HG03095 (cell line): ENCODE data around the gene KDM7A.
A peak's percentile ranks its signal among the peaks of the same experiment; 100 is the strongest.

Experiments used
- ATAC-seq: cut with Tn5 transposase; IDR thresholded peaks from one replicate; pipeline ENCODE4 v1.9.1; 2021; ENCODE audit warnings: moderate library complexity; ENCODE audit not compliant: unreplicated experiment

Gene KDM7A

DNA sequence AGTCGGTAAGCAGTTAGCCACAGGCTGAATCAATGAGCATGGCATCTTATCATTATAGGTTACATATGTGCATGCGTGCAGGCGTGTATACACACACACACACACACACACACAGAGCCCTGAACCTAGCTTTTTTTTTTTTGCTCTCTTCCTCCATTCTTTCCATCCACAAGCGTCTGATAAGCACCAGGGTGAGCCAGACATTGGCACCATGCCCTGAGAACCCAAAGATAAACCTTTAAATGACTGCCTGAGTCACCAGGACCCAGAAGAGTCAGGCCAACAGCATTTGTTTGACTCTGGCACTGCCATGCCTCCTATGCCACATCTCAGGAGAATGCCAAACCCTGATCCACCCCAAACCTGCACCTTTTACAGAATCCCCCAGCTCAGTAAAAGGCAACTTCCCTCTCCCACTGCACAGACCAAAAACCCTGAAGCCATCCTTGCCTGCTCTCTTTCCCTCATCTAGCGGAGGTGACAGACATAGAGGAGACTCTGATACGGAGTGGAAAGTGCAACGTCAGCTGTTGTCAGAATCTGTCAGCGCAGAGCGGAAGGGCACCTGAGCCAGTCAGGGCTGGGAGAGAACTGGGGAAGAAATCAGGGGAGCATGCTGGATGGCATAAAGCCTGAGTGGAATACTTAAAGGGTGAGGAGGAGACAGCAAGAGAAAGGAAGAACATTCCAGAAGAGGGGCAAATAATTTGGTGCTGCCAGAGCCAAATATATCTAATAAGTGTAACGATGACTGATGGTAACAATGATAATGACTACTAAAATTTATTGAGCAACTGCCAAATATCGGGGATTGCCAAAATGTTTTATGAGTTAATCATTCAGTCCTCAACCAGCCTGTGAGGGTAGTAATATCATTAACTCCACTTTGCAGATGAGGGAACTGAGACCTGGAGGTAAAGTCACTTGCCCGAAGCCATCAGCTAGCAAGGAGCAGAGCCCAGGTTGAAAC is 117.2 kb downstream of the KDM7A start:
- ATAC-seq, result no peak

DNA sequence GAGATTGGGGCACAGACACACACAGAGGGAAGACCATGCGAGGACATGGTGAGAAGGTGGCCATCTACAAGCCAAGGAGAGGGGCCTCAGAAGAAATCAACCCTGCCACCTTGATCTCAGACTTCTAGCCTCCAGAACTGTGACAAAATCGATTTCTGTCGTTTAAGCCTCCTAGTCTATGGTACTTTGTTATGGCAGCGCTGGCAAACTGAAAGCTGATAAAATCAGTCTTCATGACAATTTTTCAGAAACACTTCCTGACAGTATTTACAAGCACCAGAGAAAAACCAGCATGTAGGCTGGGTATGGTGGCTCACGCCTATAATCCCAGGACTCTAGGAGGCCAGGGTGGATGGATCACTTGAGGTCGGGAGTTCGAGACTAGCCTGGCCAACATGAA is 118.3 kb downstream of the KDM7A start:
- ATAC-seq, result no peak

DNA sequence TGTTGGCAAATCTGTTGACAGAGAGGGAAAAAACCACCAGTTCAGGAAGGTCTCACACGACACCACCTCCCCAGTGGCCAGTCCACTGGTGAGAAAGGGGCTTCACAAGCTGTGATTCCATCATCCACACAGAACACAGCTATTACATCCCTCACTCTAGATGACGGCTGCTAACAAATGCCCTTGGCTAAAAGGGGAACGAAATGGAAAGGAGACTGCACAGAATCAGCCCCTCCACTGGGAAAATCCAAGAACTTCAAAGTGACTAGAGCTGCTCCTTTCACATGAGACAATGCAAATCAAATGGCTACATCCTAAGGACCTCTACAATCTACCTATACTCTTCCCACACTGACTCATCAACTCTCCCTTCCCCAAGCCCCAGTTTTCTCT is 119.6 kb downstream of the KDM7A start:
- ATAC-seq, result no peak

DNA sequence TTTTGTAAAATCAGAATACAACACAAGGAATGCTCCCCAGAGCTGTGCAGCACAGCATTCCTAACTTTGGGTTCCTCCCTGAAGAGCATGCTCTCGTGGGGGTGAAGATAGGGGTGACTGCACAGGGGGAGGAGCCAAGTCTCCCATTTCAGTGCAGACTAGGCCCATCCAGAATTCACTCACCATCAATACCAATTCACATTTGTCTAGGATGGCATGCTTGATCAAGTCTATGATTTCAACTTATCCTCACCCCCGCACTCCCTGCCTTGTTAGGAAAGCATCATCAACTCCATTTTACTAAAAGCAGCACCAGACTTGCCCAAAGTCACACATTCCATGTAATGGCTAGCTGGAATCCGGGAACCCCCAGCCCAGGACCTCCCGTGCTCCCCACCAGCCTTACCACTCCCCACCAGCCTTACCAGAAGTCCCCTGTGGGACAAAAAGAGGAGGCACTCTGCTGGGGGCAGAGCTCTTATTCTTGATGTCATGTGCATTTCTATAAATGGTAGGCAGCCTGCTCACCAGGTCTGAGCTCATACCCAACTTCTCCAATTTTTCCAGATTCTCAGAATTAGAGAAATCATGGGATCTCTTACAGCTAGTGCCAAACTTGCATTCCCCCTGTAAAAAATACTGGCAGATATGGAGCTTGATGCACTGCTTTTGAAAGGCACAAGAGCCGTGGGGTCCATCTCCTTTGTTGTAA is 120.2 kb downstream of the KDM7A start:
- ATAC-seq, result no peak

DNA sequence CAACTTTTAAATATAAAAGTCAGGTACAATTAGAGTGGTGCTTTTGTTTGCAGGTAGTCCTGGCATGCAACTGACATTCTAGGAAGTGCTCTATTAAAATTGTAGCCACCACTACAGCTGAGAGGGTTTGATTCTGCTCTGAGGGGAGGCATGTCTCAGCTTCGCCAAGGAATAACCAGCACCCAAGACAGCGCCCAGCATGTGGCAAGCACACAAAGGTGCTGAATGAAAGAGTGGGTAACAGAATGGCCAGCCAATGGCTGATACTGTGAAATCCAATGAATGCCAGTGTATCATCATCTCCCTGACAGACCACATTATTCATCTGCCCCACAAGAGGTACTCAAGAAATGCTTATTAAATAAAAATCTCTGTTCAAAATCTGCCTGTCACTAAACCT is 121.0 kb downstream of the KDM7A start:
- ATAC-seq, result no peak

DNA sequence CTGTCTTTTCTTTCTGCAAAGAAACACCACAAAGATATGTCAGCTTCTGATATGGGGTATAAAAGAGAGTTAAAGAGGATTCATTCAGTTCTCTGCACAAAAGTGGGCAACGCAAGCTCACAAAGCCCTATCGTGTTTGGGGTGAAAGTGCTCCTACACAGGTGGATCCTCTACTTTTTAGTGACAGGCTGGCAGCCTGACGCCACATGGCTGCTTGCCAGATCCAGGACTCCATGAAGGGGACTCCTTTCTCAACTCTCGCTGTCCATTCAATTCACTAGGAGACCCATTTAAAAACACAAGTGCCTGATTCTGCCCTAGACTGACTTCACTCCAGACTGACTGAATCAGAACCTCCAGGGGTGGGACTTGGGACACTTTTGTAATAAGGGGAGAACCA is 122.0 kb downstream of the KDM7A start:
- no peak for ATAC-seq

DNA sequence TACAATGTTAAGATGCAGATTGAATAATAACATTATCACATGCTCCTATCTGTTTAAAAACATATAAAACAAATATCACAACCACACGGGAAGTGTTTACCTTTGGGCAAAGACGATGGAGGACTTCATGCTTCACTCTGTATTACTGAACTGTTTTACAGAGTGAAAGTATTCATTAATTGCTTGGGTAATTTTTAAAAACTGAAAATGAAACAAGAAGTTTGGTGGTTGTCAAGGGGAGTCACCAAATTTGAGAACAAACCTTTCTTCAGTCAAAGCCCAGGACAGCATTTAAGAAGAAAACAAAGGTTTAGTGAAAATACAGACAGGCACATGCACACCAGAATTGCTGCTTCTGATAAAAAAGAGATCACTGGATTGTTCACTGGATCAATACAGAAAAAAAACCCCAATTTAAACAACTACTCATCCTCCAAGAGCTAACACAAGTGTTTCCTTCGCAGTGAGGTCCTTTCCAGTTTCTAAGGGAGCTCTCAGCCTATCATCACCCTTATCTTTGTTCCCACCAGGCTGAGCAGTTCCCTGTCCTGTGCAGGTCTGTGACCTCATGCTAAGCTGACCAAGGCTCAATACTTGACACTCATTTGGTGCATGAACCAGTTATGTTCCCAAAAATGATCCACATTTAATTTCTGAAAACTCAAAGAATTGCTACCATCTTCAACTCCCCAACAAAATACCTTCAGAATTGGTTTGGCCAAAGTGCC is 122.8 kb downstream of the KDM7A start:
- peak; percentile 94 for ATAC-seq

DNA sequence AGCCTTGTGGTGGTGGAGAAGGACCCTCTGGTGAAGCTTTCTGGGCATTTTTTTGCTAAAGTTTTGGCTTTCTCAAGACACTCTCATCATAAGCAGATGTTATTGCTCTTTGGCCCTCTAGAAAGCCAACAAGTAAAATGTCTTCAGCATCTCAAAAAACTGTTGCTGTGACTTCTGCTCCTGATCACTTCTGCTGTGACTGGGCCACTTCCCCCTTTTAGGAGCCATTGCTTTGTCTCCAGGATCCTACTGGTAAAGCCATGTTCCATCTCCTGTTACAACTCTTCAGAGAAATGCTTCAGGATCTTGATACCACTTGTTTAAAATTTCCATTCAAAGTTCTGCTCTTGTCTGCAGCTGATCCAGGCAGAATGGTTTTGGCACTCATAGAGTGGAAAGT is 125.0 kb downstream of the KDM7A start:
- no peak for ATAC-seq

DNA sequence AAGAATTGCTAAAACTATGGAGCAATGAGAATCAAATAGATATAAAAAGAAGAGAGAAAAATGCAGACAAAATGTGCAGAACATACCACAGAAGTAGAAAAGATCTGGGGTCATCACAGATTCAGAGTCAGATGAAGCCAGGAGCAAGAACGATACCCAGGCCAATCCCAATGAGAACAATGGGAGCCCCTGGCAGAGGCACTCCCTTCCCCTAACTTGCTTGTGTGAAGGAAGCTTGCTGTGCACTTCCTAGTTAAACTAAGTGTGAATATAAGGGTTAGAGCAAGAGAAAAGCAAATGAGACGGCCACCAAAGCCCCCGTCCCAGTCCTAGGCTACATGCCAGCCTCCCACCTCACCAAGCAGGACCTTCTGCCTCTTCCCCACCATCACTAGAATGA is 126.7 kb downstream of the KDM7A start:
- ATAC-seq, result no peak

DNA sequence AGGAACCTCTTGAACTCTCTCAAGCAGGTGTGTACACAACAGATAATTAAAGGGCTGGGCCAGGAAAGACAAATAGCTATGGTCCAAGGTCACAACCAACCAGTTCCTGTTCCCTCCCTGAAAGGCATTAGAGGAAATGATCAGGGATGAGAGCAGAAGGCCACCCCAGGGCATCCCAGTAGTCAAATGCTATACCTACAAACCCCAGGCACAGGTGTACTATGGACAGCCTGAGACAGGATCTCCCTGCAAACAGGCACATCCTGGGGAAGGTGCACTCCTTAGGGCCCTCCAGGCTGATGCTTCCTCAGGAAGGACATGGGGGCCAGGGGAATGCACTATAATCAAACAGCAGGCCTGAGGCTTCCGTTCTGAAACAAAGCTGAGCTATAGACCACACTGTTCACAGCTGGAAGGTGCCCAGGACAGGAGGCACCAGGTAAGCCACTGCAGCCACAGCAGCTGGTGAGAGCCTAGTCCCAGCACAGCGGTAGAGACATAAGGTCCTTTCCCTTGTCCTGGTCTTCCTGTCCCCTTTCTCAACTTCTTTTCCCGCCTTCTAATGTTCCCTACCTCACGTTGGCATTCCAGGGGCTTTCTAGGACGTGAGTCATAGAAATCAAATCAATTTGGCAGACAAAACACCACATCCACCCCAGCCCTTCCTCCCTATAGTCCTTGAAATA is 127.3 kb downstream of the KDM7A start:
- no peak for ATAC-seq

DNA sequence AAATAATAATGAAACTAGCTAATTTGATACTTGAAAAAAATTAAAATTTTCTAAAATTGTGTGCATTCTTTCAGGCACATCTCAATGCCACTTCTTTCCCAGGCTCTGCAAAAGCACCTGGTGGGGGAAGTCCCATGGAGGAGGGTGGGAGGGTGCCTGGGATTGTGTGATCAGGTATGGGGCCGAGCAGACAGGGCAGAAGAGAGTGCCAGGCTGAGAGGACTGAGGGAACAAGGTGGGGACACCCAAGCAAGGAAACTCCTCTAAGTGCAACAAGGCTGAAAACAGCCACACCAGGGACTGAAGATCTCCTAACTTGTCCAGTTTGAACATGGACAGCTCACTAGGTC is 127.8 kb downstream of the KDM7A start:
- ATAC-seq, result no peak

DNA sequence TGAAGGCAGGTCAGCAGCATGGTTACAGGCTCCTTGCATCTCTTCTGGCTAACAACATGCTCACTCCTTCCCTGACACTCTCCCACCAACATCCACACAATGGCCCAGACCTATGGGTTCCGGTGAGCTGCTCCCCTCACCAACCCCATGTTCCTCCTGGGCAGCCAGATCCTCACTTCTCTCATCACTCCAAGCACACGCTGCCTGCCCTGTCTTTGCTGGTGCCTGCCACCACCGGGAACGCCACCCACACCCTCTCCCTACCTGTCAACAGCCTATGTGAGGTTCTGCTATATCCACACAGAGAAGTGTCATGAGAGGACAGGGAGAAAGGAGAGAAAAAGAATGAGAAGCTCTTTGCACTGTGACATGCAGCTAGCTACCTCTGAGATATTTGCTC is 128.6 kb downstream of the KDM7A start:
- ATAC-seq, result no peak

DNA sequence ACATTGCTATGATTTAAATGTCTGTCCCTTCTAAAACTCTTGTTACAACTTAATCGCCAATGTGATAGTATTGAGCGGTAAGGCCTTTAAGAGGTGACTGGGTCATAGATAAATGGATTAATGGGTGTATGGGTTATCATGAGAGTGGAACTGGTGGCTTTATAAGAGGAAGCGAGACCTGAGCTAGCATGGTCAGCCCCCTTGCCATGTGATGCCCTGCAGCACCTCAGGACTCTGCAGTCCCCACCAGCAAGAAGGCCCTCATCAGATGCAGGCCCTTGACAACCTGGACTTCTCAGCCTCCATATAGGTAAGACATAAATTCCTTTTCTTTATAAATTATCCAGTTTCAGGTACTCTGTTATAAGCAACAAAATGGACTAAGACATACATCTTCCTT is 129.6 kb downstream of the KDM7A start:
- no peak for ATAC-seq

DNA sequence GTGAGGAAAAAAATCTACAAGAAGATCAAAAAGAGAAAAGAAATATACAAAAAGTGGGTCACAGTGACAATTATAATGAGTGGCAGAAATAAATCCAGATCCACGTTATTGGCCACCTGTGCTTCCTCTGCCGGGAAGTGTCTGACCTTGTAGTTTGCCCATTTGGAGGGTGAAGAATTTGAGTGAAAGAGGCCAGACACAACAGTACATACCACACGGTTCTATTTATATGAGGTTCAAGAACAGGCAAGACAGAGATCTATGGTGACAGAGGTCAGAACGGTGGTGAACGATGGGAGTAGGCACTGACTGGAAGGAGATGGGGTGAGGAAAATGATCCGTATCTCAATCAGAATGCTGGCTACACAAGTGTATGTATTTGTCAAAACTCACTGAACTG is 131.1 kb downstream of the KDM7A start:
- ATAC-seq, result no peak

DNA sequence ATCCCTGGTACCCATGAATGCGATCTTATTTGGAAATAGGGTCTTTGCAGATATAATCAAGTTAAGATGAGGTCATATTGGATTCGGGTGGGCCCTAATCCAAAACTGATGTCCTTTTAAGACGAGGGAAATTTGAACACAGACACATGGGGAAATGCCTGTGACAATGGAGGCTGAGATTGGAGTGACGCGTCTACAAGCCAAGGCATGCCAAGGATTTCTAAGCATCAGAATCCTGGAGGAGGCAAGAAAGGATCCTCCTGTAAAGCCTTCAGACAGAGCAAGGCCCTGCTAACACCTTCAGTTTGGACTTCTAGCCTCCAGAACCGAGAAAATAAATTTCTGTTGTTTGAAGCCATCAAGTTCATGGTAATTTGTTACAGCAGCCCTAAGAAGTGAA is 132.5 kb downstream of the KDM7A start:
- no peak for ATAC-seq

DNA sequence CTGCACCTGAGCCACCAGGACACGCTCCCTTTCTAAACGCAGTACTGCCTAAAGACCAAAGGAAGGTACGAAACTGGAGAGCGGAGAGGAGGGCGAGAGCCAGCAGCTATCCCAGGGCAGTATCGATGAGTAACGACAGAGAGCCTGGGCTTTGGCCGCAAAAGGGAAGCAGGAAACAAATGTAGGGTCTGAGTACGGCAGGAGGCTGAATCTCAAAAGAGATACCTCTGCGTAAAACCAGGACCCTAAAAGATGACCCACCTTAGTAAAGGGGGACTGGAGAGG is 134.5 kb downstream of the KDM7A start:
- ATAC-seq, result no peak

DNA sequence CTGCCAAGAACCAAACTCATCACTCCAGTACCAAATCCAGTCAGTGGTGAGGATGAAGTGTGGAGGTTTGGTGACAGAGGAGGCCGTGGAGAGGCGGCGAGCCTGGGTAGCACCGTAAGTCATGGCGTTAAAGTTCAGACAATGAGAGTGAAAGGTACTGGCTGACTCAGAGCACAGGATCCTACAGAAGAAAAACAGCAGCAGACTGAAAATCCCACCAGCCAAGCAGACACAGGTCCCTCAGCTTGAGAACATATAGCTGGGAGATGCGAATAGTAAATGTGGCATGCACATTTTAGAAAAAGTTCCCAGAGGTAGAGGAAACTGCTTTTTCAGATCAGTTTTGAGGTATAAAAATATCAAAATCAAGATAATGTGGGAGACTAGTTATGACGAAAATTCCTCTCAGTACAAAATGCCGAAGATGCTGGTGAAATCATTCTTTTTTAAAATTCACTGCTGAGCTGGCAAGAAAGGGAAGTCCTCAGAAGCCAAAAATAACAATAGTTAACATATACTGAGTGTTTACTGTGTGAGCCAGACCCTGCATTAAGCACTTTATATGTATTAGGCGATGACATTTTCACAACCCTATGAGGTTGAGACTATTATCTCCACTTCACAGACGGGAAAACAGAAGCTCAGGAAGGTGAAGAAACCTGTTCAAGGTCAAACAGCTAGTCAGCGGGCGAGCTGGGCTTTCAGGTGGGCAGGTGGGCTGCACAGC is 135.0 kb downstream of the KDM7A start:
- ATAC-seq, result no peak

DNA sequence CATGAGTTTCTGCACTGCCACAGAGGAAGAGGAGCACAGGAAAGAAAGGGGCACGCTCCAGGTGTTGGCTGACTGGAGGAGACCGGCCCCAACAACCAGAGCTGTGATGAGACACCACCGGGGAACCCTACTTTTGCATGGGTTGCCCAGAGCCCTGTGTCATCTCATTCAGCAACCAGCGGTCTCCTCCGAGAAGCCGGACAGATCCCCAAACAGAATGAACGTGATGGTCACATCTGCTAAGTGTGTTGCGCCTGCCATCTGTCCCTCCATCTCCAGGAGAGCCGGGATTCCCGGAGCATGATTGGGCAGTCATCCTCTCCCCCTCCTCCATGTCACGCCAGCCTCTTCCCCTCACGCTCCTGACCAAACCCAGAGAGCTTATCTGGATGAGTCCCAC is 136.9 kb downstream of the KDM7A start:
- ATAC-seq, result no peak

DNA sequence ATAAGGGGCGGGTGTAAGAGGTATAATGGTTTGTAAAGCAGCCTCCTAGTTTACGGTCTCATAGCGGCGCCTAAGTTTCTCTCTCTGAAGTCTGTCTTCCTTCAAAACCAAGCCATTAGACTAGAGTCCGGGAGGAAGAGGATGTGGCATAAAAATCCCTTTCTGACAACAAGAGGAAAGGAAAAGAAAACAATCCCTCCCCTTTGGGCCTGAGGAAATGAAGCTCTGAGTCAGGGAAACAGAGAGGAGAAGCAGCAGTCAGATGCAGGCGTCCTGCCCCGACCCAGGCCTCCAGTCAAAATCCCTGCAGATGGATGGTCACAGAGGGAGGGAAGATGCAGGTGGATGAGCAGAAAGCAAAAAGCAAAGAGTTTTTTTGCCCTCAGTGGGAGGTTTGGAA is 137.7 kb downstream of the KDM7A start:
- ATAC-seq, result no peak

DNA sequence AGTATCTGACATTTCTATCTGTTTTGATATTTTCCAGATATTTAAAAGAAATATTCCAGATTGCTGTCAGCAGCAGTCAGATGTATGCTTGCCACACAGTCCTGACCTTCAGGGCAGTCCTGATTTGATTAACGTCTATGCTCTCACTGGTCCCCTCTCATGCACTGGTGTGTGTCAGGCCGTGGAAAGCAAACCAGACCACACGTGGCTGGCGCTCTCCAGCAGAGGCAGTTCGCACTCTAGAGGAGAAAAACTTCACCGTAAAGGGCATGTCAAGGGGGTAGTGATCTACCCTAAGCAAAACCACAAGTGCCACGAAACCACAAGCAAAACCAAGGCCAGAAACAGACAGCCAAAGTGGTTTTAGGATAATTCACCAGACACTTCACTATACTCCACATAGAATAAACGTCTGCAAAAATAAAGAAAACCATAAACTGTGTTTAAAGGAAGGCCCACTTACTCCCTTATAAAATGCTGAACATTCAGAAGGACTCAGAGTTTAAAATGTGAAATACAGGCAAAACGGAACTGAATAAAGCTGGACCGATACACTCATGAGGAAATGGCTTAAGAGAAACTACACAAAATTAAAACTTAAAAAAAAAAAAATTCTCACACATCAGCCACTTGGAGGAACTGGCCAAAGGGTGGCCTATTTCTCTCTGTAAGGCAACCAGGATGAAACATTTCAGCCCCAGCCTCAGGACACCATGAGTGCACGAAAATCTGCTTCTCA is 140.4 kb downstream of the KDM7A start:
- no peak for ATAC-seq
